DND-41 (cell line): ENCODE measurements around the gene NEUROD2.

ENCODE experiments used
- CTCF ChIP-seq: IDR thresholded peaks from 2 replicates; pipeline ENCODE4 v1.5.1; 2012; ENCODE audit warnings: borderline replicate concordance, low read length, moderate library complexity, mild to moderate bottlenecking; ENCODE audit not compliant: poor library complexity, severe bottlenecking; ENCODE audit errors: extremely low read depth
- EZH2 ChIP-seq: IDR thresholded peaks from 3 replicates; pipeline ENCODE4 v1.6.1; 2012; ENCODE audit warnings: borderline replicate concordance, low read depth, mild to moderate bottlenecking, moderate library complexity, low read length, inconsistent platforms; ENCODE audit not compliant: severe bottlenecking

GRCh38 chr17:39603304-39604016 lies 4.3 kb downstream of the NEUROD2 start:
- TF ChIP-seq CTCF (no peak), EZH2 (no peak)
